Measurements from ENCODE around the gene EXOC2. TPM values are rescaled to one million over a fixed set of nuclear protein-coding genes. Genes with fewer than 3 reads are reported as not detected.

EXOC2 gene
- total and polyA plus RNA-seq, 2 donors (not counting 3 experiments of a cell fraction or from before 2014, with no cell fraction given) = 18.2 to 30.8 TPM

GRCh38 chr6:704046-704445 is 11.1 kb upstream of the EXOC2 start:
- Histone ChIP-seq H4K20me1 (replicated peaks; ENCODE audit: control insufficient read depth, extremely low read depth, insufficient read depth, low read length) (no peaks in the 10 kb centered on the region), H3K9me3 (replicated peaks; ENCODE audit: control insufficient read depth, insufficient read depth, low read length) (no peaks in the 10 kb centered on the region), H3K4me2 (ENCODE audit: insufficient read depth, low read length) (peak overlapping the region; percentile 71), H3K4me3 (replicated peaks in 1 of 3; ENCODE audit: insufficient read depth in 1 of 3, low read depth in 1 of 3, low read length in 3 of 3) (peak overlapping the region in 1 of 3 experiments; percentile 23), H3K79me2 (ENCODE audit: control insufficient read depth, insufficient read depth, low read length) (no peaks in the 10 kb centered on the region), H3K27ac (ENCODE audit: insufficient read depth, low read depth, low read length) (peak overlapping the region; percentile 80), H2AFZ (ENCODE audit: low read depth, low read length) (peak overlapping the region; percentile 3), H3K9me1 (replicated peaks; ENCODE audit: control insufficient read depth, extremely low read depth, insufficient read depth, low read length) (no peaks in the 10 kb centered on the region), H3K36me3 (ENCODE audit: control insufficient read depth in 2 of 2, extremely low read depth in 1 of 2, insufficient read depth in 2 of 2, low read length in 2 of 2) (no peaks in the 10 kb centered on the region), H3K27me3 (ENCODE audit: control insufficient read depth in 2 of 2, insufficient read depth in 2 of 2, low read length in 2 of 2) (no peaks in the 10 kb centered on the region), H3K9ac (replicated peaks; ENCODE audit: extremely low read depth, insufficient read depth, low read length) (peak overlapping the region; percentile 58), H3K4me1 (ENCODE audit: control insufficient read depth, extremely low read depth, insufficient read depth, low read length) (peaks cover 66% of the 10 kb centered on the region)
- dilution Hi-C loops (cut with MboI; ENCODE audit: extremely low pct_ligation_motif_present, low sequenced_read_pairs) (no loop called here), intact Hi-C loops (cut with micrococcal nuclease) (no loop called here)
- POLR2A ChIA-PET = no interaction called here
- no peak for DNase-seq (ENCODE audit: low read depth, low spot score)
- peak; percentile 28 for TF ChIP-seq MYC (IDR thresholded peaks at IDR 0.05; ENCODE audit: low read depth, low read length)
- no peak for TF ChIP-seq GATA2 (IDR thresholded peaks at IDR 0.05; ENCODE audit: insufficient read depth, insufficient read length, low read depth, low read length)
- CTCF ChIA-PET = interaction anchor here (1.1 to 3.5 kb wide), 4 partner anchors 8 to 20 kb away, joined by 4 to 22 read pairs (median 12); partner anchors contain the start of gene EXOC2
- TSS peak; percentile 61 for BruUV-seq (replicated peaks)
- no peak for FAIRE-seq

- no peaks in the 10 kb centered on the region for H3K36me3 ChIP-seq (ENCODE audit: control insufficient read depth in 2 of 2, extremely low read depth in 1 of 2, insufficient read depth in 2 of 2, low read length in 2 of 2)
- ChIA-PET POLR2A (interaction anchor here (0.9 kb wide), 1 partner anchor 11 kb away, joined by 4 read pairs; the partner anchor contains the start of gene EXOC2), CTCF (interaction anchor here (0.8 to 3.5 kb wide), 4 partner anchors 8 to 46 kb away, joined by 4 to 22 read pairs (median 11); partner anchors contain the start of gene EXOC2)
- TF ChIP-seq FOS (IDR thresholded peaks at IDR 0.05; ENCODE audit: borderline replicate concordance, insufficient read depth, low read length) (peak; percentile 29), MYC (IDR thresholded peaks at IDR 0.05; ENCODE audit: low read depth, low read length) (no peak)
- dilution Hi-C loops (cut with MboI; ENCODE audit: extremely low pct_ligation_motif_present, low sequenced_read_pairs) = no loop called here
- peak overlapping the region in 1 of 3 experiments; percentile 23 for H3K4me3 ChIP-seq (replicated peaks in 1 of 3; ENCODE audit: insufficient read depth in 1 of 3, low read depth in 1 of 3, low read length in 3 of 3)
- no peak for FAIRE-seq
- no peaks in the 10 kb centered on the region for H3K27me3 ChIP-seq (ENCODE audit: control insufficient read depth in 2 of 2, insufficient read depth in 2 of 2, low read length in 2 of 2)
- peak overlapping the region; percentile 80 for H3K27ac ChIP-seq (ENCODE audit: insufficient read depth, low read depth, low read length)
- H3K4me1 ChIP-seq (ENCODE audit: control insufficient read depth, extremely low read depth, insufficient read depth, low read length) = peaks cover 61% of the 10 kb centered on the region
- intact Hi-C loops (cut with micrococcal nuclease) = no loop called here
- H3K9me3 ChIP-seq (replicated peaks; ENCODE audit: control insufficient read depth, insufficient read depth, low read length) = no peaks in the 10 kb centered on the region
- peak overlapping the region; percentile 71 for H3K4me2 ChIP-seq (ENCODE audit: insufficient read depth, low read length)
- no TSS peak for BruUV-seq (replicated peaks)
- peak overlapping the region; percentile 59 for H3K9ac ChIP-seq (replicated peaks; ENCODE audit: extremely low read depth, insufficient read depth, low read length)
- no peak overlapping the region for H2AFZ ChIP-seq (ENCODE audit: low read depth, low read length)
- no peaks in the 10 kb centered on the region for H4K20me1 ChIP-seq (replicated peaks; ENCODE audit: control insufficient read depth, extremely low read depth, insufficient read depth, low read length)
- H3K79me2 ChIP-seq (ENCODE audit: control insufficient read depth, insufficient read depth, low read length) = no peaks in the 10 kb centered on the region
- DNase-seq (ENCODE audit: low read depth, low spot score) = peak; percentile 43
- H3K9me1 ChIP-seq (replicated peaks; ENCODE audit: control insufficient read depth, extremely low read depth, insufficient read depth, low read length) = no peaks in the 10 kb centered on the region
Observed at GRCh38 chr6:703552-703951, 10.6 kb upstream of the EXOC2 start.
